NCI-H1048 (cell line): Measurements from ENCODE around the gene NAA15.
"Not testable (repeated sequence)": the region's sequence is repeated elsewhere in the genome, so short reads cannot be mapped to it uniquely, and the experiment has no call there.

Source experiments
- DNase-seq: peaks from one replicate; lab custom pipeline; 2025; lab: John Stamatoyannopoulos, UW

The NAA15 gene

GRCh38 chr4:139367421-139368090, 66.3 kb downstream of the NAA15 start:
- no peak for DNase-seq

DNA sequence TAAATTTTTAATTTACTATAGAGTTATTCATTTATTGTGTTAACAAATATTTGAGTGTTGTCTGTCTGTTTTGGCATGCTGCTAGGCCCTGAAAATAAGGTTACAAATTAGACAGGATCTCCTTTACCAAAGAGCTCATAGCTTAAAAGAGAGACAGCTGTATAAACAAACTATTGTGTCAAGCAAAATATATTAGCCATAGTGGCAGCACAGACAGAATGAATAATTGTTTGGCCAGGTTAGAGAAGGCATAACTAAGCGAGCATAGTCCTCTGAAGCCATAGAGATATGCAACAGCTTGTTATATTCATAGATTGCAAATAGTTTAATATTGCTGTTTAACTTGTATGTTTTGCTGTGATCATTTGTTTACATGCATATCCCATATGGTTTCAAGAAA, 67.7 kb downstream of the NAA15 start:
- no peak for DNase-seq

DNA sequence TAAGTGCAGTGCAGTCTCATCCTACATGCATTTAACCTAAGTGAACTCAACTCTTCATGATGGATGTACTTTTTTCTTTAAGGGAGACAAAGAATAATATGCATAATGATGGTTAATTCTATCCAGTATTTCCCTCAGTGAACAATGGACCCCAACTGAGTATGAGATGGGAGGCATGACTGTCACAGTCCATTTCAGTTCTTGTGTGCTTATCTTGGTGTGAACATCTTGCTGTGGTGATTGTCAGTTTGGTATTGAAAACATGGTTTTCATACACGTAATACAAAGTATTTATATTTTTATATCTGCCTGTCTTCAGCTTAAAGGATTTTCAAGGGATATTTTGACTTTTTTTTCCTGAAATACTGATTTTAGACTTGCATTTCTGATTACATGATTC, 72.9 kb downstream of the NAA15 start:
- no peak for DNase-seq

- DNase-seq: no peak
These were observed 85.1 kb downstream of the NAA15 start for GRCh38 chr4:139386421-139386820.

GRCh38 chr4:139389102-139389501, 87.8 kb downstream of the NAA15 start:
- no peak for DNase-seq

DNA sequence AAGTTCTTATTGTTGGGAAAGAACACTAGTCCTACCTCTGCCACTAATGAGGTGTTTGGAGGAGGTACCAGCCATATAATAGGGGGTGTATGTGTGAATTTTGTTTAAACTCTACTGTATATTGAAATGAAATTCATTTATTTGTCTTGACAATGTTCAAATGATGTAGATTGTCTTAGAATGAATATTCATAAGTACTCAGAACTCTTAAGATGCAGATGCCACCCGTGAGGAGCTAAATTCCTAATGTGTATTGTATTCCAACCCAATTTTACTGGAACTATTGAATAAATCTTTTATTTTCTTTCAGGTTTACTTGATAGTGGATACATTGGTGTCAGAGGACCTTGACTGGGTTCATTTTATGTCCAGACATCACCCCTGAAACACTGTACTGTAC, 88.7 kb downstream of the NAA15 start:
- DNase-seq: no peak

DNA sequence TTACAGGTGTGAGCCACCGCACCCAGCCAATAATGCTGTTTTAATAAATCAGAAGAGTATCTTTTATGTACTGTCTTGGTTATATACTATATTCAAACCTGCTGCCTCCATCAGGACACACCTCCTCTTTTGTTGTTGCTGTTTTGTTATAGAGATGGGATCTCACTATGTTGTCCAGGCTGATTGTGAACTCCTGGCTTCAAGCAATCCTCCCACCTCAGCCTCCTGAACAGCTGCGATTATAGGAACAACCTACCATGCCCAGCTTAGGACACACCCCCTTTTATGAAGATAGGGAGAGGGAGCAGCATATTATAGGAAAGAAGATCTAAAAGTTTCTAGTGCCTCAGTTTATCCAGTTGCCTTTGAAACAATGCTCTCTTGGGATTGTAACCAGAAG, 90.4 kb downstream of the NAA15 start:
- no peak for DNase-seq

DNA sequence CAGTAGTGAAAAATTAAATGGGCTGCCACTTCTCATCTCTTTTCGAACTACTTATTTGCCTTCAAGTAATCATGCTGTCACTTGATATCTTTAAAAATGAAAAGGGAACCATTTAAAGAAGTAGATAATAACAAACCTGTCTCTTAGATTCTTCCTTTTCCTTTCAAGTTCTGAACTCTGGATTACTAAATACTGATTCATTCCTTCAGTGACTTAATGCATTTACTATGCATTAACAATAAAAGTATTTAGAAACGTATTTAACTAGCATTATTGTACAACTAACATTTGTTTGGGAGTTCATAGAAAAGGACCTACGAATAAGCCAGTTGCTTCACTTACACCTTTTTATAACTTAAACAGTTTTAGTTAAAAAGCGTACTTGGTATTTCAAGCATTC, 91.5 kb downstream of the NAA15 start:
- no peak for DNase-seq

DNA sequence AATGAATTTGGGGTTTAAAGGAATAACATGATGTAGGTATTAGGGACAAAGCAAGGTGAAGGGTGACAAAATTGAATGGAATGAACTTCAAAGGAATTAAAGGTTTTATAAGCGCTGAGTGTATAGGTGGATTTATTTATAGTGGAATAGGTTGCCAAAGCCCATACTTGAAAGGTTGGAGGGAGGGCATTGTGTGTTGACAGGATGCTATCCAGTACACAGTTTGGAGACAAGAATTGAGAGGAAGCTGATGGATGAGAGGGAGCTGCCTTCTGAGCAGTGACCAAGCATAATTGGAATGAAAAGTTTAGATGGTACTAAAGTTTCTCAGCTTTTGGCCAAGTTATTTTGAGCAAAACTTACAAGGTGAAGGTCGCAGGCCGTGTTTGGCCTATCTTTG, 100.1 kb downstream of the NAA15 start:
- no peak for DNase-seq

DNA sequence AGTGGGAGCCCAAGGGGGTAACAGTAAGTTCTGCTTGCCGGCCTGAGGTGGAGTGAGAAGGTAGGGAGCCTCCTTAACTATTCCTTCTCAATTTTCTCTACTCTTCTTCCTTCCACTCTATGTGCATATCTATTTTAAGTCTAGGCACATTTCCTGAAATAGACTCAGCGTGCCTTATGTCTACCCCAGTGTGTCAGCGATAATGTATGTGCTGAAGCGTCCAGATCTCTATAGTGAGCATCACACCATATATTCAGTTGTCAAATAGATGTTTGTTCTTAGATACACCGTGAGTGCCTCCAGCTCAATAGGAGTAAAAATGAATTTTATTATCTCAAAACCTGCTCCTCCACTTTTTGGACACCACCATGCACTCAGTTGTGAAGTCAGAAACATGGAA, 101.1 kb downstream of the NAA15 start:
- no peak for DNase-seq

GRCh38 chr4:139403462-139403861, 102.2 kb downstream of the NAA15 start:
- no peak for DNase-seq

DNA sequence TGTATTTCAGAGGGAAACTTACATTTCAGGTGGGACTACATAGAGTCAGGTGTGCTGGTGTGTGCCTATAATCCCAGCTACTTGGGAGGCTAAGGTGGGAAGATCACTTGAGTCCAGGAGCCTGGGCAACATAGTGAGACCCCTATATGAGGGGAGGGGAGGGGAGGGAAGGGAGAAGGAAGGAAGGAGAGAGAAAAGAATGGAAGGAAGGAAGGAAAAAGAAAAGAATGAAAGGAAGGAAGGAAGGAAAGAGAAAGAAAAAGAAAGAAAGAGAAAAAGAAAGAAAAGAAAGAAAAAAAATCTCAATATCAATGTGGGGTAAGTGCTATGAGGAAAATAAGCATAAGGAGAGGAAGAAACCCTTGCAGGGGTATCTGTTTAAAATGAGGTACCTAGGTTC, 109.0 kb downstream of the NAA15 start:
- no peak for DNase-seq

- DNase-seq: not testable (repeated sequence)
These were observed 113.4 kb downstream of the NAA15 start for GRCh38 chr4:139414671-139415210.

GRCh38 chr4:139416073-139416673, 114.9 kb downstream of the NAA15 start:
- DNase-seq: peak; percentile 4

- DNase-seq: no peak
These were observed 118.1 kb downstream of the NAA15 start for GRCh38 chr4:139419388-139419914.

DNA sequence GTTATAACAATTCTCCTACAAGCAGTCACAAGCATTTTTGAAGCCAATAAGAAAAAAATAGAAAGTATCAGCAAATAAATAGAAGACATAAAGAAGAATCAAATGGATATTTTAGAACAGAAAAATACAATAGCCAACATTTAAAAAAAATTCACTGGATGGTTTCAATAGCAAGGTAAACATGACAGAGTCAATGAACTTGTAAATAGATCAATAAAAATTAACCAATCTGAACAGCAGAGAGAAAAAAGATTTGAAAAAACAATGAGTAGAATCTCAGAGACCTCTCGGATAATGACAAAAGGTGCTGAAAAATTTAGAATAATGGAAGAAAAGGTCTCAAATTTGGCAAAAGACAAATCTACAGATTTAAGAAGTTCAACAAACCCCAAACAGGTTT, 119.3 kb downstream of the NAA15 start:
- no peak for DNase-seq

DNA sequence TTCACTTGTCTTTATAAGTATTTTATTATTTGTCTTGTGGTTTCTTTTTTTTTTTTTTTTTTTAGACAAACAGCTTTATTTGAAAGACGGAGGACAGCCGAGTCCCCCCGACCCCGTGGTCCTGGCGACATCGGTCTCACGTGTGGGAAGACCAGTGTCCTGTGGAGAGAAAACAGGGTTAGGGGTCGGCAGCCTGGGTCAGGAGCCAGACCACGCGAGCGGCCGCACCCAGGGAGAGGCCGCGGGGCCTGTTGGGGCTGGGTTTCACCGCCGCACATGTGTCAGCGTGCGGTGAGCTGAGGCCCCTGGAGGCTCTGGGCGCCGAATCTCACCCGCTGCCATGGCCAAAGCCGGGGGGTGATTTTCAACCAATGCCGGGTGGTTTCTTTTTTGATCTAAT, 134.8 kb downstream of the NAA15 start:
- DNase-seq: no peak

GRCh38 chr4:139438141-139438540, 136.8 kb downstream of the NAA15 start:
- no peak for DNase-seq

DNA sequence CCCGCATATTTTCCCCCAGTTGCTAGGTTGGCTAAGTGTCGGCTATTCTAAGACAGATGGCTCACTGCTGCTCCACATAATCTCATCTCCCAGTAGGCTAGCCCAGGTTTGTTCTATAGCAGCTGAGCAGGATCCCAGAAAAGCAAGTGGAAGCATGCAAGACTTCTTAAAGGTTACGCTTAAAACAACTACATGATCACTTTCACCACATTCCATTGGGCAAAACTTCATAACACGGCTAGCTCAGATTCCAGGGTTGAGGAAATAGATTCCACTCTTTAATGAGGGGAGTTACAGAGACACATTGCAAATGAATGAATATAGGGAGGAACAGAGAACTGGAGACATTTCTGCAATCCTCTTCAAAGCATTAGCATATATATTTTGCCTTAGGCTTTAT, 139.7 kb downstream of the NAA15 start:
- DNase-seq: no peak

- DNase-seq: no peak
These were observed 142.4 kb downstream of the NAA15 start for GRCh38 chr4:139443661-139444060.

GRCh38 chr4:139444881-139445280, 143.6 kb downstream of the NAA15 start:
- DNase-seq: not testable (repeated sequence)

- not testable (repeated sequence) for DNase-seq
These were observed 145.8 kb downstream of the NAA15 start for GRCh38 chr4:139447078-139447477.

DNA sequence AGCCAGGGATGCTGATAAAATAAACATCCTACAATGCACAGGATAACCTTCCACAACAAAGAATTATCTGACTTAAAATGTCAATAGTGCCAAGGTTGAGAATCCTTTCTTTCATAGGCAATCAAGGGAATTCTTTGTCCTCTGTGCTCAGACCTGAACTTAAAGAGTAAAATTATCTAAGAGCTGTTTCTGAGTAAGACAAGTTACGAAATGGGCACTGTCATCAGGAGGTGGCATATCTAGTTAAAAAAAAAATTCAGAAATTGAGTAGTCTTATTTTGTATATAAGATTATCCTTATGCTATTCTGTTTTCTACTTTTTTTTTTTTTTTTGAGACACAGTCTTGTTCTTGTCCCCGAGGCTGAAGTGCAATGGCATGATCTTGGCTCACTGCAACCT, 149.3 kb downstream of the NAA15 start:
- DNase-seq: no peak

- DNase-seq: no peak
These were observed 150.7 kb downstream of the NAA15 start for GRCh38 chr4:139451997-139452396.
